Measurements from ENCODE around the gene TLR10.
"Not testable (repeated sequence)": the region's sequence is repeated elsewhere in the genome, so short reads cannot be mapped to it uniquely, and the experiment has no call there.

TLR10 gene

GRCh38 chr4:38768968-38769394 is 13.8 kb downstream of the TLR10 start:
- DNase-seq = no peak

GRCh38 chr4:38766940-38767339 is 15.8 kb downstream of the TLR10 start:
- DNase-seq = not testable (repeated sequence)

GRCh38 chr4:38765382-38765781 is 17.4 kb downstream of the TLR10 start:
- DNase-seq = no peak

GRCh38 chr4:38764277-38764676 is 18.5 kb downstream of the TLR10 start:
- no peak for DNase-seq

GRCh38 chr4:38762560-38762959 is 20.2 kb downstream of the TLR10 start:
- DNase-seq = no peak

GRCh38 chr4:38759790-38760122 is 23.0 kb downstream of the TLR10 start:
- DNase-seq = no peak

- peak in 55 of 58 donors; percentile 24 to 97 (median 79) for DNase-seq
These were observed 23.5 kb downstream of the TLR10 start for GRCh38 chr4:38759113-38759789.

- no peak for DNase-seq
These were observed 24.7 kb downstream of the TLR10 start for GRCh38 chr4:38757945-38758600.

GRCh38 chr4:38752941-38753806 is 29.6 kb downstream of the TLR10 start:
- DNase-seq = peak in 24 of 58 donors; percentile 9 to 57 (median 24)

GRCh38 chr4:38752372-38752940 is 30.3 kb downstream of the TLR10 start:
- no peak for DNase-seq

- no peak for DNase-seq
These were observed 31.3 kb downstream of the TLR10 start for GRCh38 chr4:38751341-38752010.

- no peak for DNase-seq
These were observed 33.5 kb downstream of the TLR10 start for GRCh38 chr4:38749336-38749735.

GRCh38 chr4:38747629-38748028 is 35.2 kb downstream of the TLR10 start:
- no peak for DNase-seq

GRCh38 chr4:38745881-38746280 is 36.9 kb downstream of the TLR10 start:
- no peak for DNase-seq

GRCh38 chr4:38743866-38744265 is 38.9 kb downstream of the TLR10 start:
- peak in 6 of 58 donors; percentile 2 to 32 (median 4) for DNase-seq

GRCh38 chr4:38740303-38740702 is 42.5 kb downstream of the TLR10 start:
- DNase-seq = no peak

- DNase-seq = no peak
These were observed 43.6 kb downstream of the TLR10 start for GRCh38 chr4:38738940-38739803.

- DNase-seq = no peak
These were observed 46.9 kb downstream of the TLR10 start for GRCh38 chr4:38735870-38736269.

- DNase-seq = peak in 1 of 58 donors; percentile 24
These were observed 47.9 kb downstream of the TLR10 start for GRCh38 chr4:38734911-38735310.

GRCh38 chr4:38734446-38734845 is 48.3 kb downstream of the TLR10 start:
- DNase-seq = no peak

All from anterior cingulate cortex (tissue), 58 donors.